HG03025 (cell line): ENCODE data around the gene ADAMTS15.

Experiments used
- ATAC-seq: cut with Tn5 transposase; IDR thresholded peaks from one replicate; pipeline ENCODE4 v1.9.1; 2021; ENCODE audit warnings: mild to moderate bottlenecking, moderate library complexity; ENCODE audit not compliant: unreplicated experiment, low FRiP score

Gene ADAMTS15

GRCh38 chr11:130476200-130476921, 27.9 kb downstream of the ADAMTS15 start:
- no peak for ATAC-seq

GRCh38 chr11:130476922-130477491, 28.6 kb downstream of the ADAMTS15 start:
- no peak for ATAC-seq

- ATAC-seq: no peak
Measured at GRCh38 chr11:130477586-130478203, 29.2 kb downstream of the ADAMTS15 start.

GRCh38 chr11:130478204-130478701, 29.8 kb downstream of the ADAMTS15 start:
- ATAC-seq: no peak

- ATAC-seq: no peak
Measured at GRCh38 chr11:130478881-130479280, 30.4 kb downstream of the ADAMTS15 start.

GRCh38 chr11:130480186-130480585, 31.7 kb downstream of the ADAMTS15 start:
- ATAC-seq: no peak

- ATAC-seq: no peak
Measured at GRCh38 chr11:130480711-130481140, 32.3 kb downstream of the ADAMTS15 start.

GRCh38 chr11:130483124-130483523, 34.7 kb downstream of the ADAMTS15 start:
- ATAC-seq: no peak

- ATAC-seq: no peak
Measured at GRCh38 chr11:130485983-130486382, 37.5 kb downstream of the ADAMTS15 start.

- ATAC-seq: no peak
Measured at GRCh38 chr11:130486391-130486836, 38.0 kb downstream of the ADAMTS15 start.

GRCh38 chr11:130486987-130487923, 38.8 kb downstream of the ADAMTS15 start:
- no peak for ATAC-seq

- no peak for ATAC-seq
Measured at GRCh38 chr11:130487924-130488815, 39.7 kb downstream of the ADAMTS15 start.

GRCh38 chr11:130488848-130489584, 40.6 kb downstream of the ADAMTS15 start:
- no peak for ATAC-seq

- no peak for ATAC-seq
Measured at GRCh38 chr11:130489716-130490115, 41.3 kb downstream of the ADAMTS15 start.

GRCh38 chr11:130490682-130491449, 42.4 kb downstream of the ADAMTS15 start:
- no peak for ATAC-seq

GRCh38 chr11:130498181-130498580, 49.7 kb downstream of the ADAMTS15 start:
- ATAC-seq: no peak

GRCh38 chr11:130499828-130500227, 51.4 kb downstream of the ADAMTS15 start:
- ATAC-seq: no peak

GRCh38 chr11:130504317-130504716, 55.9 kb downstream of the ADAMTS15 start:
- ATAC-seq: no peak
